Mesendoderm (in vitro differentiated cells): ENCODE results near the gene TMCC2.

Source experiments
- DNase-seq: peaks from one replicate; pipeline ENCODE4 v3.0.0; 2013
- H2AK5ac ChIP-seq: 2 replicates; pipeline ENCODE4 v1.6.1; 2013; ENCODE audit warnings: low read length, inconsistent platforms
- H2BK120ac ChIP-seq: 2 replicates; pipeline ENCODE4 v1.6.1; 2013; ENCODE audit warnings: low read depth, mild to moderate bottlenecking, low read length, moderate library complexity, mixed read lengths
- H2BK15ac ChIP-seq: replicated peaks from 2 replicates; pipeline ENCODE4 v1.6.1; 2013; ENCODE audit warnings: low read depth, mild to moderate bottlenecking, moderate library complexity
- H2BK5ac ChIP-seq: 2 replicates; pipeline ENCODE4 v1.6.1; 2013; ENCODE audit warnings: low read length, inconsistent platforms
- H3K18ac ChIP-seq: 2 replicates; pipeline ENCODE4 v1.6.1; 2013; ENCODE audit warnings: mild to moderate bottlenecking, low read length, mixed read lengths
- H3K23ac ChIP-seq: one replicate; pipeline ENCODE4 v1.6.1; 2013; ENCODE audit warnings: low read length
- H3K27ac ChIP-seq: 2 replicates; pipeline ENCODE4 v1.5.1; 2013; ENCODE audit warnings: low read depth, mild to moderate bottlenecking, inconsistent platforms, low read length, moderate library complexity
- H3K27me3 ChIP-seq: 2 replicates; pipeline ENCODE4 v1.6.1; 2013; ENCODE audit warnings: low read length, control low read depth, mild to moderate bottlenecking, inconsistent platforms; ENCODE audit not compliant: insufficient read depth, poor library complexity
- H3K36me3 ChIP-seq: 2 replicates; pipeline ENCODE4 v1.6.1; 2013; ENCODE audit warnings: low read length, inconsistent platforms; ENCODE audit not compliant: control insufficient read depth, insufficient read depth
- H3K4ac ChIP-seq: one replicate; pipeline ENCODE4 v1.6.1; 2013; ENCODE audit warnings: low read depth, mild to moderate bottlenecking, low read length, moderate library complexity
- H3K4me1 ChIP-seq: 2 replicates; pipeline ENCODE4 v1.6.1; 2013; ENCODE audit warnings: low read depth, low read length, inconsistent platforms; ENCODE audit not compliant: control insufficient read depth
- H3K4me2 ChIP-seq: 2 replicates; pipeline ENCODE4 v1.6.1; 2013; ENCODE audit warnings: low read length
- H3K4me3 ChIP-seq: 2 replicates; pipeline ENCODE4 v1.5.1; 2013; ENCODE audit warnings: mild to moderate bottlenecking, low read length
- H3K56ac ChIP-seq: one replicate; pipeline ENCODE4 v1.6.1; 2013; ENCODE audit warnings: low read length
- H3K79me1 ChIP-seq: 2 replicates; pipeline ENCODE4 v1.6.1; 2013; ENCODE audit warnings: low read length, inconsistent platforms
- H3K79me2 ChIP-seq: 2 replicates; pipeline ENCODE4 v1.6.1; 2013; ENCODE audit warnings: mild to moderate bottlenecking, low read length; ENCODE audit not compliant: control insufficient read depth, insufficient read depth
- H3K9ac ChIP-seq: 2 replicates; pipeline ENCODE4 v1.6.1; 2013; ENCODE audit warnings: low read length, inconsistent platforms
- H4K5ac ChIP-seq: one replicate; pipeline ENCODE4 v1.6.1; 2013; ENCODE audit warnings: low read length
- H4K8ac ChIP-seq: one replicate; pipeline ENCODE4 v1.6.1; 2013; ENCODE audit warnings: low read depth, mild to moderate bottlenecking, control low read depth, low read length, moderate library complexity
- WGBS: extraction: QIAGEN DNeasy Blood & Tissue Kit; methylation state at CpG from one replicate; pipeline ENCODE4 v1.1.7; 2013; ENCODE audit warnings: low lambda C conversion rate, missing lambda C conversion rate; ENCODE audit not compliant: insufficient coverage; ENCODE audit errors: extremely low coverage; 5-methylcytosine and 5-hydroxymethylcytosine counted together

TMCC2 gene

DNA sequence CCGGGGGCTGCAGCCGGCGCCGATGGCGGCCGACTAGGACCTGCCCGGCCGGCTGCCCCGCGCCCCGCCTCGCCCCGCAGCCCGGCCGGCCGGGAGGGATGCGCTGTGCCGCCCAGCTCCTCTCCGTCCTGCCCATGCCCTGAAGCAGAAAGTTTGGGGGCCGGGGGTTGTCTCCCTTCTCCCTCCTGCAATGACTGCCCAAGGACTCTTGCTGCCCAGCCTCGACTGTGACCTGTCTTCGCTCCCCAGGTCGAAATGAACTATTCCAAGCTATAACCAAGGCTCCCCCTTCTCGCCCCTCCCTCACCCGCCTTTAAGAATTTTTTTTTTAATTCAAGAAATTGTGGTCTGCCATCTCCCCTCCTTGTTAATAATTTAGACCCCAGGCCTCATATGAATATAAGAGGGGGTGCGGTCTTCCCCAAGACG lies 361 bp downstream of the TMCC2 start:
- Histone ChIP-seq H3K4me1 (peaks cover 2% of the 10 kb centered on the region), H3K4me2 (peak overlapping the region; percentile 98), H3K18ac (no peak overlapping the region), H3K23ac (no peak overlapping the region), H2BK15ac (no peak overlapping the region), H3K27ac (no peak overlapping the region), H3K9ac (peak overlapping the region; percentile 53), H4K5ac (no peak overlapping the region), H2BK120ac (no peak overlapping the region), H3K36me3 (no peaks in the 10 kb centered on the region), H3K4me3 (peak overlapping the region; percentile 68), H2BK5ac (no peak overlapping the region), H3K56ac (peak overlapping the region; percentile 81), H3K79me1 (no peaks in the 10 kb centered on the region), H3K4ac (no peak overlapping the region), H3K27me3 (no peaks in the 10 kb centered on the region), H2AK5ac (no peak overlapping the region), H3K79me2 (no peaks in the 10 kb centered on the region), H4K8ac (no peak overlapping the region)
- no peak for DNase-seq
- WGBS, result no CpG with 5 or more reads among the region's 27 CpGs

DNA sequence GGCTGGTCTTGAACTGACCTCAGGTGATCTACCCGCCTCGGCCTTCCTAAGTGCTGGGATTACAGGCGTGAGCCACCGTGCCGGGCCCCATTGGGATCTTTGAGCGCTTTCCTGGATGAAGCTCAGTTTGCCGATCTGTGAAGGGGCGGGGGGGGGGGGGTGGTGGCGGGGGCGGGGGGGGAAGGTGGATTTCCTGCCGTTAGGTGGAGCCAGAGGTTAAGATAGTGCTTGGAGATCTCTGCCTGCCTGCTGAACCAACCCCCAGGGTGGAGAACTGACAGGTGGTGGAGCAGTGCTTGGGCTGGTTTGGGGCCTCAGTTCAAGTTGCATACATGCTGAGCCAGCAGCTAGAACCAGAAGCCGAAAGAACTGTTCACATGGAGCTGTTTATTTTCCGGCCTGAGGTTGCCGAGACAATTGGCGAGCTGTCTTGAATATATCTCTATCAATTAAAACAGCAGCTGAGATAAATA lies 1.7 kb downstream of the TMCC2 start:
- Histone ChIP-seq H3K4me2 (no peak overlapping the region), H3K36me3 (no peaks in the 10 kb centered on the region), H2BK15ac (no peak overlapping the region), H3K4me1 (peaks cover 2% of the 10 kb centered on the region), H3K27ac (no peak overlapping the region), H3K4me3 (no peak overlapping the region), H3K56ac (no peak overlapping the region), H3K79me2 (no peaks in the 10 kb centered on the region), H3K27me3 (no peaks in the 10 kb centered on the region), H3K23ac (no peak overlapping the region), H2BK5ac (no peak overlapping the region), H3K79me1 (no peaks in the 10 kb centered on the region), H2AK5ac (no peak overlapping the region), H4K5ac (no peak overlapping the region), H2BK120ac (no peak overlapping the region), H4K8ac (no peak overlapping the region), H3K9ac (no peak overlapping the region), H3K18ac (no peak overlapping the region), H3K4ac (no peak overlapping the region)
- WGBS, result no CpG with 5 or more reads among the region's 15 CpGs
- DNase-seq, result peak; percentile 91

DNA sequence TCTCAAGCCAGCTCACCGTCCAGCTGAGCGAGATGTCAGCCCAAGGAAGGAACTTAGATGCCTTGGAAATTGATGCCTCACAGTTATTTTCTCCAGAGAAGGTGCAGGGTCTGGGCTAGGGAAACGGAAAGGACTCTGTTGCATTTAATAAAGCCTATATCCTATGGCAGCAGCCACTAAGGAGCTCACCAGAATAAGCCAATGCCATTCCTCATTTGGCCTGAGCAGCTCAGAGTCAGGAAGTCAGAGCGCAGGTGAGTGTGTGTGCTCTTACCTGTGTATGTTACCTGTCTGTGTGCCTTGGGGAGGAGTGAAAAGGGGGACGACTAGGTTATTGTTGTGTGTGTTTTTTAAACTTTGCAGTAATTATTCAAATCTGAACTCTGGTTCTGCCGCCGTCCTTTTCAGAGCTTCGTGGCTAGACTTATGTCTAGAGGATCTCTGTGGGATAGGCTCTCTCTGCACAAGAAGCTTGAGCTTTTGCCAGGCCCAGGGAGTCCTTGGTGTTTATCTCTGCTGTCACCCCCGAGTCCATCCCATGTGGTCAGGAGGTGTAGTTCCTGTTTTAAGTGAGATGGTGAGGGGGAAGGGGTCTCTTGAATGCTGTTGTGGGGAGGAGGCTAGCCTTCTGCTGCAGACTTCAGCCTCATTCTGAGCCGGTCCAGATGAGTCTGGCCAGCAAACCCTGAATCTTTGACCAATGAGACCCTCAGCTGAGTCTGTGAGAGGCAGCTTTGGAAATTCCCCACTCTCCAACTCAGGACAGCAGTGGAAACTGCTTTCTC lies 2.4 kb downstream of the TMCC2 start:
- Histone ChIP-seq H2BK15ac (no peak overlapping the region), H2BK120ac (no peak overlapping the region), H3K27ac (no peak overlapping the region), H3K4ac (no peak overlapping the region), H3K27me3 (no peaks in the 10 kb centered on the region), H3K18ac (no peak overlapping the region), H3K23ac (no peak overlapping the region), H2AK5ac (no peak overlapping the region), H3K36me3 (no peaks in the 10 kb centered on the region), H4K5ac (no peak overlapping the region), H2BK5ac (no peak overlapping the region), H3K56ac (no peak overlapping the region), H4K8ac (no peak overlapping the region), H3K9ac (no peak overlapping the region), H3K79me1 (no peaks in the 10 kb centered on the region), H3K4me3 (no peak overlapping the region), H3K4me1 (peaks cover 2% of the 10 kb centered on the region), H3K79me2 (no peaks in the 10 kb centered on the region), H3K4me2 (no peak overlapping the region)
- WGBS, result no CpG with 5 or more reads among the region's 10 CpGs
- no peak for DNase-seq

DNA sequence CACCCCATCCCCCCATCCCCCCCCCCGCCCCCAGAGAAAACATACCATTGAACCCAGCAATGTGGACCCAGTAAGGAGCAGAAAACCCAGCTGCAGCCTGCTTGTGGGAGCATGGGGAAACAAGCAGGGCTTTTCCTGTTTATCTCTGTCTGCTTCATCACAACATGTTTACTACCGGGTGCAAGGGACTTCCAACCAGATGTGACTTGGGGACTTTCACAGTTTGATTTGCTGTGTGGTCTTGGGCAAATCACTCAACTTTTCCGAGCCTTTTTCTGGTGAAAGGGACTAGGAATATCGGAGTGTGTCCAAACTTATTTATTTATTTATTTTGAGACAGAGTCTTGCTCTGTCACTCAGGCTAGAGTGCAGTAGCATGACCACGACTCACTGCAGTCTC lies 3.2 kb downstream of the TMCC2 start:
- no CpG with 5 or more reads among the region's 5 CpGs for WGBS
- Histone ChIP-seq H3K4ac (no peak overlapping the region), H3K27me3 (no peaks in the 10 kb centered on the region), H3K79me1 (no peaks in the 10 kb centered on the region), H3K23ac (no peak overlapping the region), H2BK5ac (no peak overlapping the region), H3K18ac (no peak overlapping the region), H2BK120ac (no peak overlapping the region), H3K9ac (no peak overlapping the region), H3K4me1 (peaks cover 2% of the 10 kb centered on the region), H3K4me2 (no peak overlapping the region), H3K79me2 (no peaks in the 10 kb centered on the region), H2BK15ac (no peak overlapping the region), H3K56ac (no peak overlapping the region), H3K4me3 (no peak overlapping the region), H3K36me3 (no peaks in the 10 kb centered on the region), H4K8ac (no peak overlapping the region), H4K5ac (no peak overlapping the region), H3K27ac (no peak overlapping the region), H2AK5ac (no peak overlapping the region)
- no peak for DNase-seq

DNA sequence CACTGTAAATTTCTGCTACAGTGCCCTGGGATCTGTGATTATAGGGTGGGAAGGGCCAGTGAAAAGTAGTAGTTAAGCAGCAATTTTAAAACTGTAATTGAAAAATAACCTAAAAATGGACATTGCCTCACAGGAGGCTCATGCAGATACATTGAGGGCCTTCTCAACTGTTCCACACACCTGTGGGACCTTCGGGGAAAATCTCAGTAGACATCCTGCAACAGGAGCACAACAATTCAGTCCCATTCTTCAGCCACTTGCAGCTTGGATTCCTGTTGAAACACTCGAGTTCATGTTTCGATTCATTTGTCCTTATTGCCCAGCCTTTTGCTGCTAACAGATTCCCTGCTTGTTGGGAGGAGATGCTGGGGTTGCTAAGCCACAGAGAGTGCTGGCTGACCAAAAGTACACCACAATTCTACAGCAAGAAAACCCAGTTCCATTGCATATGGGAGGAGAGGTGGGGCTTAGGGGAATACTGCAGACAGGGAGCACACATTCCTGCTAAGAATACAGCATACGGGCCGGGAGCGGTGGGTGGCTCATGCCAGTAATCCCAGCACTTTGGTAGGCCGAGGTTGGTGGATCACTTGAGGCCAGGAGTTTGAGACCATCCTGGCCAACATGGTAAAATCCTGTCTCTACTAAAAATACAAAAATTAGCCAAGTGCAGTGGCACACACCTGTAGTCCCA lies 4.5 kb downstream of the TMCC2 start:
- H3K4ac ChIP-seq, result no peak overlapping the region
- H3K4me1 ChIP-seq, result no peaks in the 10 kb centered on the region
- no peak for DNase-seq
- H2BK120ac ChIP-seq, result no peak overlapping the region
- H3K9ac ChIP-seq, result no peak overlapping the region
- H2BK5ac ChIP-seq, result no peak overlapping the region
- no peak overlapping the region for H3K23ac ChIP-seq
- H3K4me3 ChIP-seq, result no peak overlapping the region
- no CpG with 5 or more reads among the region's 7 CpGs for WGBS
- H3K56ac ChIP-seq, result no peak overlapping the region
- no peak overlapping the region for H3K27ac ChIP-seq
- H3K27me3 ChIP-seq, result no peaks in the 10 kb centered on the region
- H4K5ac ChIP-seq, result no peak overlapping the region
- no peaks in the 10 kb centered on the region for H3K79me1 ChIP-seq
- H2AK5ac ChIP-seq, result no peak overlapping the region
- no peak overlapping the region for H3K4me2 ChIP-seq
- no peaks in the 10 kb centered on the region for H3K79me2 ChIP-seq
- H3K36me3 ChIP-seq, result no peaks in the 10 kb centered on the region
- no peak overlapping the region for H3K18ac ChIP-seq
- no peak overlapping the region for H4K8ac ChIP-seq
- no peak overlapping the region for H2BK15ac ChIP-seq
